Esophagus muscularis mucosa (tissue), 4 donors: ENCODE results near the gene CNTNAP4. TPM values are rescaled to one million over a fixed set of nuclear protein-coding genes. Genes with fewer than 3 reads are reported as not detected.

Source experiments
- DNase-seq: peaks from one replicate; pipeline ENCODE4 v3.0.0-alpha.2; 2017; ENCODE audit errors: extremely low spot score
- H3K27ac ChIP-seq, 4 donors: fragments of 200-600 bp; sonication (generic); replicated peaks in 1 of 4; 1 replicate in 3 of 4; 2 replicates in 1 of 4; pipeline ENCODE4 v1.5.1; 2016 to 2019; ENCODE audit warnings: mild to moderate bottlenecking in 1 of 4
- H3K27me3 ChIP-seq, 4 donors: fragments of 200-600 bp; sonication (generic); one replicate each; pipeline versions ENCODE4 v1.5.1 to v1.6.0; 2016 to 2019
- H3K36me3 ChIP-seq, 4 donors: fragments of 200-600 bp; sonication (generic); one replicate each; pipeline ENCODE4 v1.5.1; 2016 to 2019
- H3K4me1 ChIP-seq, 4 donors: fragments of 200-600 bp; sonication (generic); one replicate each; pipeline ENCODE4 v1.5.1; 2016 to 2019
- H3K4me3 ChIP-seq, 4 donors: fragments of 200-600 bp; sonication (generic); 1 replicate in 2 of 4; 2 replicates in 2 of 4; pipeline ENCODE4 v1.5.1; 2016 to 2019; ENCODE audit warnings: mild to moderate bottlenecking in 4 of 4, moderate library complexity in 1 of 4
- H3K9me3 ChIP-seq, 4 donors: fragments of 200-600 bp; sonication (generic); 1 replicate in 3 of 4; 2 replicates in 1 of 4; pipeline ENCODE4 v1.5.1; 2016 to 2019
- EP300 ChIP-seq: sonication (generic); formaldehyde crosslinking; IDR thresholded peaks from one replicate; pipeline ENCODE4 v1.6.1; 2017; ENCODE audit warnings: antibody characterized with exemption
- POLR2A ChIP-seq: fragments of 450-650 bp; IDR thresholded peaks from one replicate; pipeline ENCODE4 v1.6.1; 2017; ENCODE audit warnings: antibody characterized with exemption, moderate library complexity, mild to moderate bottlenecking, low read depth
- POLR2AphosphoS5 ChIP-seq, 2 donors: sonication (generic); formaldehyde crosslinking; IDR thresholded peaks; one replicate each; pipeline ENCODE4 v1.6.1; 2017; ENCODE audit warnings: antibody characterized with exemption in 2 of 2
- WGBS: methylation state at CpG from one replicate; pipeline ENCODE4 v1.1.5; 2018; 5-methylcytosine and 5-hydroxymethylcytosine counted together
- intact Hi-C: fragments of 100-400 bp; cut with DNase I; formaldehyde crosslinking; loops from one replicate; pipeline ENCODE4 v1.15.1; 2023
- total RNA-seq, 4 donors: library from RNA; depleted of rRNA; stranded (reverse); fragments of >200 nt; gene quantifications; one replicate each; pipeline versions ENCODE4 v1.1.0 to v1.2.1, GENCODE V29; 2016
- TF ChIP-seq, protein P1 (sequence below), 3 experiments: fragments of 200-600 bp in 2 of 3; fragments of 450-650 bp in 1 of 3; sonication (generic) in 2 of 3; IDR thresholded peaks; one replicate each; pipeline ENCODE4 v1.5.1; 2017 to 2019; ENCODE audit warnings: antibody characterized with exemption in 3 of 3, mild to moderate bottlenecking in 2 of 3, moderate library complexity in 1 of 3

CNTNAP4 gene
- total RNA-seq, 4 donors from 2014 or later: 0.80 to 2.1 (median 1.6) TPM

DNA sequence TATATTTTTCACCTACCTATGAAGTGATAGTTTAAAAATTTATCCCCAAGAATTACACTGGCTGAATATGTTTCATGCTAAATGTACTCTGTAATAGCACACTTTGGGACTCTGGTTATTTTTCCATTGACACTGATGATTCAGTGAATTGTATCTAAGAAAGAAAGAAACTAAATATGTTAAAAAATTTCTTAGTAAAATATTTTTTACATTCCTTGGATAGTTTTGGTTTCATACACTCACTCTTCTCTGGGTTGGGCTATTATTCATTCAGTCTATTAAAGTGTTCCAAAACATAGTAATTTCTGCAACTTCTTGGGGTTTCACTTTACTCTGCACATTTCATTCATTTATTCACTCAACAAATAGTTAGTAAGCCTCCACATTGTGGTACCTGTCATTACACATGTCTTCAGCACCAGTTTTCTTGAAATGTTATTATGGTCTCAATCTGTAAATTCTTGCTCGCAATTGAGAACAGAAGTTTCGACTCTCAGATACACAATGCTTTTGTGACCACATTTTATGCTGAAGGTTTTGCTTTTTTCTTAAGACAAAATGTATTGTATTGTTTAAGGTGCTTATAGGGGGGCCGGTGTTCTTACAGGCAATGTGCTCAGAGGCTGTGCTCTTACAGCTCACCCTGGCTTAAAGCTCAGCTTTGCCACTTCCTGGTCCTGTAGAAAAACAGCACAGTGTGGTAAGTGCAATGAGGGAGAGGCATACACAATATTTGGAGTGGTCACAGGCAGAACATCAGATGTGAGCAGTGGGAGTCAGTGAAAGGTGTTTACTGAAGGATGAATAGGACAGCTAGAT is 17.4 kb downstream of the CNTNAP4 start:
- Histone ChIP-seq H3K36me3 (no peaks in the 10 kb centered on the region), H3K9me3 (no peaks in the 10 kb centered on the region), H3K27ac (no peak overlapping the region), H3K27me3 (no peaks in the 10 kb centered on the region), H3K4me3 (no peak overlapping the region), H3K4me1 (no peaks in the 10 kb centered on the region)
- DNase-seq: no peak
- TF ChIP-seq POLR2A (no peak), POLR2AphosphoS5 (IDR thresholded peaks at IDR 0.05) (no peak), EP300 (no peak)
- TF ChIP-seq, protein P1, sequence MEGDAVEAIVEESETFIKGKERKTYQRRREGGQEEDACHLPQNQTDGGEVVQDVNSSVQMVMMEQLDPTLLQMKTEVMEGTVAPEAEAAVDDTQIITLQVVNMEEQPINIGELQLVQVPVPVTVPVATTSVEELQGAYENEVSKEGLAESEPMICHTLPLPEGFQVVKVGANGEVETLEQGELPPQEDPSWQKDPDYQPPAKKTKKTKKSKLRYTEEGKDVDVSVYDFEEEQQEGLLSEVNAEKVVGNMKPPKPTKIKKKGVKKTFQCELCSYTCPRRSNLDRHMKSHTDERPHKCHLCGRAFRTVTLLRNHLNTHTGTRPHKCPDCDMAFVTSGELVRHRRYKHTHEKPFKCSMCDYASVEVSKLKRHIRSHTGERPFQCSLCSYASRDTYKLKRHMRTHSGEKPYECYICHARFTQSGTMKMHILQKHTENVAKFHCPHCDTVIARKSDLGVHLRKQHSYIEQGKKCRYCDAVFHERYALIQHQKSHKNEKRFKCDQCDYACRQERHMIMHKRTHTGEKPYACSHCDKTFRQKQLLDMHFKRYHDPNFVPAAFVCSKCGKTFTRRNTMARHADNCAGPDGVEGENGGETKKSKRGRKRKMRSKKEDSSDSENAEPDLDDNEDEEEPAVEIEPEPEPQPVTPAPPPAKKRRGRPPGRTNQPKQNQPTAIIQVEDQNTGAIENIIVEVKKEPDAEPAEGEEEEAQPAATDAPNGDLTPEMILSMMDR (IDR thresholded peaks at IDR 0.05): no peak
- intact Hi-C loops: no loop called here
- WGBS: 97% methylated on average over 3 of the region's 3 CpGs

DNA sequence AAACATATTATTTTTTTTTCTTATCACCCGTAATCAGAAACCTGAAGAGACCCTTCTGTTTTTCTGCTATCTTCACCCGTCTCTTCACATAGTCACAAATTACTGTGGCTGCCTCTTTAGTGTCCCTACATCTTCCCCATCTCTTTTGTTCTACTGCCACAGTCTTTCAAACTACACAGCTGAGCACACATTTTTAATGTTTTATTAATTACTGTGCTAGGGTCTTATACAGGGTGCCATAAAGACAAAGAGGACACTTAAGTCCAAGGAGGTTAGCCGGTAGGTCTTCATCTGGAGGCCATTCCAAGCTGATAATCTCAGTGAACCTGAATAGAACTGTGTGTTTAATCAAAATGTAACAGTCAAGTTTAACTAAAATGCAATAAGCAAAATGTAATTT is 20.7 kb downstream of the CNTNAP4 start:
- TF ChIP-seq POLR2A (no peak), EP300 (no peak), POLR2AphosphoS5 (IDR thresholded peaks at IDR 0.05) (no peak)
- TF ChIP-seq, protein P1 (IDR thresholded peaks at IDR 0.05): no peak
- DNase-seq: no peak
- Histone ChIP-seq H3K27me3 (no peaks in the 10 kb centered on the region), H3K4me1 (no peaks in the 10 kb centered on the region), H3K9me3 (no peaks in the 10 kb centered on the region), H3K4me3 (no peak overlapping the region), H3K27ac (no peak overlapping the region), H3K36me3 (no peaks in the 10 kb centered on the region)
- intact Hi-C loops: no loop called here
- 70% methylated on average over 3 of the region's 3 CpGs for WGBS

DNA sequence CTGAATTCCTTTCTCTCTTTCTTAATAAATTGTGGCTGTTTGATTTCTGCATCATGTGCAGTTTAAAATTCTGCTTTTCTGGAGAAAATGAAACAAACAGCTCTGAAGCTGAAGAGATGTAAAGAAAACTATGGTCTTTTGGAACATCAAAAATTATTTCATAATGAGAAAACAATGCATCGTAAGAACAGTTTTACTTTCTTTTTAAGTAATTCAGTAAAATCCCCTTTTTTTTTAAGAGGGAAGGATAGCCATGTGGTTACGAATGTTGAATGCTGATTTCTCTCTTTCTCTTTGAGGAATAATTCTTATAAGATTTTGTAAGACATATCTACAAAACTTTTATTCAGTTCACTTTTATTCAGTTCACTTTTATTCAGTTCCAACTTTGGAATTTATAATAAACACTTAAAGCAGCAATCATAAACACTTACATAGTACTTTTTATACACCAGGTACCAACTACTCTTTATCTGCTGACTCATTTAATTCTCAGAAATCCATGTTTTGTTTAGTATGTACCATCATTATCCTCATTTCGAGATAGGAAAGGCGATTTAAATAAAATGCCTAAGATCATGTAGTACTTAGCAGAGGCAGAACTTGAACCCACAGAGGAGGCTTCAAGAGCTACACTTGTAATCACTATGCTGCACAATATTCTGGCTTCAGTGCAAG is 26.6 kb downstream of the CNTNAP4 start:
- no peak overlapping the region for H3K4me3 ChIP-seq
- no peak overlapping the region for H3K27ac ChIP-seq
- 73% methylated on average over 4 of the region's 4 CpGs for WGBS
- no peak for TF ChIP-seq POLR2AphosphoS5 (IDR thresholded peaks at IDR 0.05)
- TF ChIP-seq EP300: no peak
- TF ChIP-seq POLR2A: no peak
- TF ChIP-seq, protein P1 (IDR thresholded peaks at IDR 0.05): no peak
- DNase-seq: no peak
- H3K27me3 ChIP-seq: no peaks in the 10 kb centered on the region
- intact Hi-C loops: no loop called here
- H3K36me3 ChIP-seq: no peaks in the 10 kb centered on the region
- no peaks in the 10 kb centered on the region for H3K9me3 ChIP-seq
- H3K4me1 ChIP-seq: no peaks in the 10 kb centered on the region

DNA sequence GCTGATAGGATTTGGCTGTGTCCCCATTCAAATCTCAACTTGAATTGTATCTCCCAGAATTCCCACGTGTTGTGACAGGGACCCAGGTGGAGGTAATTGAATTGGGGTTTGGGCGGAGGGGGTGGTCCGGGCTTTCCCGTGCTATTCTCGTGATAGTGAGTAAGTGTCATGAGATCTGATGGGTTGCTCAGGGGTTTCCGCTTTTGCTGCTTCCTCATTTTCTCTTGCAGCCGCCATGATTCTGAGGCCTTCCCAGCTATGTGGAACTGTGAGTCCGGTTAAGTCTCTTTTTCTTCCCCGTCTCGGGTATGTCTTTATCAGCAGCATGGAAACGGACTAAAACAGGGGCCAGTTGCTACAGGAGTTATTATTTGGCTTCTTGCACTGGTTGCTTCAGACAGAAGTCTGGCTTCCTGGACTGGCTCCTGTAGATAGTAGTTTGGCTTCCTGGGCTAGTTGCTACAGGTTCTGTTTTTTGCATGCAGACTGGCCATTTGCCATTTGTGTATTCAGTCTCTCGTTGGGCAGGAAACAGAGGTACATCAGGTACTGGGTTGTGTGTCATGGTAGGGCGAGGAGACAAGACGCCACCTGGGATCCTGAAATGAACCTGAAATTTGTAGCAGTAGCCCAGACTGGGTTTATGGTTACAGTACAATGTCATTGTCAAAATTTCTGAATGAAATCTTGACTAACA is 32.6 kb downstream of the CNTNAP4 start:
- no peaks in the 10 kb centered on the region for H3K36me3 ChIP-seq
- no peak overlapping the region for H3K4me3 ChIP-seq
- 86% methylated on average over 14 of the region's 14 CpGs for WGBS
- DNase-seq: no peak
- no peaks in the 10 kb centered on the region for H3K9me3 ChIP-seq
- H3K4me1 ChIP-seq: no peaks in the 10 kb centered on the region
- H3K27ac ChIP-seq: no peak overlapping the region
- no peaks in the 10 kb centered on the region for H3K27me3 ChIP-seq
- no peak for TF ChIP-seq POLR2AphosphoS5 (IDR thresholded peaks at IDR 0.05)
- no peak for TF ChIP-seq POLR2A
- no peak for TF ChIP-seq EP300
- TF ChIP-seq, protein P1 (IDR thresholded peaks at IDR 0.05): no peak
- intact Hi-C loops: no loop called here
